ENCODE data around the gene WWTR1. TPM values are rescaled to one million over a fixed set of nuclear protein-coding genes. Genes with fewer than 3 reads are reported as not detected.

Gene WWTR1
- total and polyA plus RNA-seq, 2 of the 4 experiments (the other 2 are of a cell fraction), result 38.9 to 65.3 TPM

DNA sequence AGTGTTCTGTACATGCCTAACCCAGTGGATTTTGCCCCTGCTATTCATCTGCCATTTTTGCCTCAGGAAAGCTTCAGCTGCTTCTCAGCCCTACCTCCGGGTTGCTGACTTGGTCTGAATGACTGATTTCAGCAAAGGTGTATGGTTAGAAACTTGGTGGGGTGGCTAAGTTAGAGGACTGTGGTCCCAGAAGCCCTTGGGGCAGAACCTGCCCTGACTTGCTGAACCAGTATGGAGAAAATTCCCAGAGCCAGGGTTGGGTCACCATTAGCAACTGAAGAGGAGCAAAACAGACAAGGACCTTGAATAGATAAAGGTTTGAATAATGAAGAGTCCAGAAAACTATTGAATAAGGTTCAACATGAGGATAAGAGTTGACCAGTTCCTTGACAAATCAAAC lies 6.1 kb upstream of the WWTR1 start:
- no peak overlapping the region for H4K8ac ChIP-seq (ENCODE audit: low read depth in 2 of 2, low read length in 2 of 2)
- no peaks in the 10 kb centered on the region for H3K27me3 ChIP-seq (ENCODE audit: control insufficient read depth, insufficient read depth, low read length)
- H3K4me1 ChIP-seq (ENCODE audit: control insufficient read depth, insufficient read depth, low read length), result peaks cover 3% of the 10 kb centered on the region
- no peak overlapping the region for H2AK9ac ChIP-seq (replicated peaks; ENCODE audit: low read depth, low read length, poor library complexity)
- H3K23ac ChIP-seq (ENCODE audit: low read depth, low read length), result no peak overlapping the region
- H3K4me2 ChIP-seq (ENCODE audit: low read depth, low read length), result no peak overlapping the region
- H2BK120ac ChIP-seq (ENCODE audit: low read depth, low read length), result no peak overlapping the region
- no peak overlapping the region for H3K18ac ChIP-seq (ENCODE audit: low read depth, low read length)
- no CpG with 5 or more reads among the region's 1 CpG for WGBS, 2 experiments (ENCODE audit: extremely low coverage in 2 of 2, insufficient read length in 1 of 2)
- H4K91ac ChIP-seq (ENCODE audit: insufficient read depth, low read depth, low read length), result no peak overlapping the region
- dilution Hi-C loops (cut with HindIII; ENCODE audit: low sequenced_read_pairs, unreplicated experiment), result no loop called here
- H2BK5ac ChIP-seq (ENCODE audit: low read depth, low read length, poor library complexity, severe bottlenecking), result no peak overlapping the region
- no TSS peak for BruUV-seq (replicated peaks)
- ChIA-PET POLR2A (ENCODE audit: unreplicated experiment) (no interaction called here), CTCF (no interaction called here)
- in situ Hi-C loops (cut with MboI; ENCODE audit: low sequenced_read_pairs), result no loop called here
- no peak overlapping the region for H3K27ac ChIP-seq (ENCODE audit: insufficient read depth, low read length)
- DNase-seq (no peak), ATAC-seq (ENCODE audit: low read depth) (no peak)
- no peak overlapping the region for H3K56ac ChIP-seq (ENCODE audit: extremely low read depth, insufficient read depth, low read length)
- H4K5ac ChIP-seq (ENCODE audit: low read depth, low read length), result no peak overlapping the region
- no peak overlapping the region for H3K4ac ChIP-seq (ENCODE audit: low read depth, low read length)
- H2AK5ac ChIP-seq (ENCODE audit: low read depth, low read length), result no peak overlapping the region
- H3K9me3 ChIP-seq (ENCODE audit: control insufficient read depth, insufficient read depth, low read length), result no peaks in the 10 kb centered on the region
- H2BK15ac ChIP-seq (ENCODE audit: low read depth, low read length), result no peak overlapping the region
- no peak overlapping the region for H3K4me3 ChIP-seq (ENCODE audit: insufficient read depth, low read depth, low read length)
- no peak overlapping the region for H3K9ac ChIP-seq (ENCODE audit: low read depth, low read length)
- no peaks in the 10 kb centered on the region; the same call in 1 of the 2 replicates for H3K9me1 ChIP-seq (ENCODE audit: insufficient read depth, low read length)
- no peak overlapping the region for H3K14ac ChIP-seq (replicated peaks; ENCODE audit: low read depth, low read length)
- peaks cover 0 to 13% of the 10 kb centered on the region in 2 experiments; a peak in 2 of 4 replicates for H3K79me1 ChIP-seq (ENCODE audit: low read depth in 1 of 2, low read length in 2 of 2)
- intact Hi-C loops (cut with micrococcal nuclease), result no loop called here
- H2BK20ac ChIP-seq (ENCODE audit: low read depth, low read length), result no peak overlapping the region
- H2AFZ ChIP-seq (replicated peaks; ENCODE audit: low read length, poor library complexity), result no peak overlapping the region
- H3K36me3 ChIP-seq (ENCODE audit: control insufficient read depth, insufficient read depth, low read length), result no peaks in the 10 kb centered on the region
- no peaks in the 10 kb centered on the region for H4K20me1 ChIP-seq (ENCODE audit: insufficient read depth, low read length)
- TF ChIP-seq RFX5 (IDR thresholded peaks at IDR 0.05; ENCODE audit: low read depth, low read length), result no peak
- TF ChIP-seq RCOR1 (IDR thresholded peaks at IDR 0.05; ENCODE audit: insufficient replicate concordance, low read length), result no peak
- TF ChIP-seq MAZ (IDR thresholded peaks at IDR 0.05; ENCODE audit: borderline replicate concordance, low read depth, low read length), result no peak
- no peak for TF ChIP-seq BHLHE40 (IDR thresholded peaks at IDR 0.05; ENCODE audit: low read depth, low read length)
- TF ChIP-seq RAD21 (IDR thresholded peaks at IDR 0.05; ENCODE audit: low read length), result no peak
- TF ChIP-seq MAFK (IDR thresholded peaks at IDR 0.05; ENCODE audit: low read depth, low read length), result no peak
- no peak for TF ChIP-seq MXI1 (IDR thresholded peaks at IDR 0.05; ENCODE audit: borderline replicate concordance, low read depth, low read length)
- no peak for TF ChIP-seq CEBPB (IDR thresholded peaks at IDR 0.05; ENCODE audit: low read depth, low read length)
- TF ChIP-seq, protein P1, sequence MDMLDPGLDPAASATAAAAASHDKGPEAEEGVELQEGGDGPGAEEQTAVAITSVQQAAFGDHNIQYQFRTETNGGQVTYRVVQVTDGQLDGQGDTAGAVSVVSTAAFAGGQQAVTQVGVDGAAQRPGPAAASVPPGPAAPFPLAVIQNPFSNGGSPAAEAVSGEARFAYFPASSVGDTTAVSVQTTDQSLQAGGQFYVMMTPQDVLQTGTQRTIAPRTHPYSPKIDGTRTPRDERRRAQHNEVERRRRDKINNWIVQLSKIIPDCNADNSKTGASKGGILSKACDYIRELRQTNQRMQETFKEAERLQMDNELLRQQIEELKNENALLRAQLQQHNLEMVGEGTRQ (IDR thresholded peaks at IDR 0.05; ENCODE audit: low read depth, low read length), result no peak
- TF ChIP-seq SMC3 (IDR thresholded peaks at IDR 0.05; ENCODE audit: low read depth, low read length), result no peak
- TF ChIP-seq CHD1 (IDR thresholded peaks at IDR 0.05; ENCODE audit: low read depth, low read length), result no peak
- TF ChIP-seq POLR2A (IDR thresholded peaks at IDR 0.05; ENCODE audit: low read depth, low read length), result no peak
- TF ChIP-seq NFE2L2 (IDR thresholded peaks at IDR 0.05; ENCODE audit: low read depth, low read length), result no peak
- no peak for TF ChIP-seq FOS (IDR thresholded peaks at IDR 0.05; ENCODE audit: low read depth, low read length)
- TF ChIP-seq, protein P2, sequence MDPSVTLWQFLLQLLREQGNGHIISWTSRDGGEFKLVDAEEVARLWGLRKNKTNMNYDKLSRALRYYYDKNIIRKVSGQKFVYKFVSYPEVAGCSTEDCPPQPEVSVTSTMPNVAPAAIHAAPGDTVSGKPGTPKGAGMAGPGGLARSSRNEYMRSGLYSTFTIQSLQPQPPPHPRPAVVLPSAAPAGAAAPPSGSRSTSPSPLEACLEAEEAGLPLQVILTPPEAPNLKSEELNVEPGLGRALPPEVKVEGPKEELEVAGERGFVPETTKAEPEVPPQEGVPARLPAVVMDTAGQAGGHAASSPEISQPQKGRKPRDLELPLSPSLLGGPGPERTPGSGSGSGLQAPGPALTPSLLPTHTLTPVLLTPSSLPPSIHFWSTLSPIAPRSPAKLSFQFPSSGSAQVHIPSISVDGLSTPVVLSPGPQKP (IDR thresholded peaks at IDR 0.05; ENCODE audit: borderline replicate concordance, low read depth, low read length), result no peak
- TF ChIP-seq, protein P3, sequence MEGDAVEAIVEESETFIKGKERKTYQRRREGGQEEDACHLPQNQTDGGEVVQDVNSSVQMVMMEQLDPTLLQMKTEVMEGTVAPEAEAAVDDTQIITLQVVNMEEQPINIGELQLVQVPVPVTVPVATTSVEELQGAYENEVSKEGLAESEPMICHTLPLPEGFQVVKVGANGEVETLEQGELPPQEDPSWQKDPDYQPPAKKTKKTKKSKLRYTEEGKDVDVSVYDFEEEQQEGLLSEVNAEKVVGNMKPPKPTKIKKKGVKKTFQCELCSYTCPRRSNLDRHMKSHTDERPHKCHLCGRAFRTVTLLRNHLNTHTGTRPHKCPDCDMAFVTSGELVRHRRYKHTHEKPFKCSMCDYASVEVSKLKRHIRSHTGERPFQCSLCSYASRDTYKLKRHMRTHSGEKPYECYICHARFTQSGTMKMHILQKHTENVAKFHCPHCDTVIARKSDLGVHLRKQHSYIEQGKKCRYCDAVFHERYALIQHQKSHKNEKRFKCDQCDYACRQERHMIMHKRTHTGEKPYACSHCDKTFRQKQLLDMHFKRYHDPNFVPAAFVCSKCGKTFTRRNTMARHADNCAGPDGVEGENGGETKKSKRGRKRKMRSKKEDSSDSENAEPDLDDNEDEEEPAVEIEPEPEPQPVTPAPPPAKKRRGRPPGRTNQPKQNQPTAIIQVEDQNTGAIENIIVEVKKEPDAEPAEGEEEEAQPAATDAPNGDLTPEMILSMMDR (conservative IDR thresholded peaks at IDR 0.05; ENCODE audit: low read depth, low read length), result no peak

Measured in IMR-90 (cell line).